SK-N-SH treated with all-trans-retinoic acid at 6 μM for 48 hours (cell line): Measurements from ENCODE around the gene NPFFR1.

Experiments used
- ARNTL ChIP-seq: fragments of 450-650 bp; formaldehyde crosslinking; IDR thresholded peaks from 2 replicates; pipeline ENCODE4 v1.5.0; 2020; ENCODE audit warnings: low read depth, mild to moderate bottlenecking, moderate library complexity, borderline replicate concordance
- CSDC2 ChIP-seq: fragments of 250-450 bp; sonication (Bioruptor Pico); IDR thresholded peaks from 2 replicates; pipeline ENCODE4 v1.5.0; 2020; ENCODE audit warnings: mild to moderate bottlenecking, moderate library complexity
- ISL1 ChIP-seq: fragments of 250-450 bp; sonication (Bioruptor Pico); IDR thresholded peaks from 2 replicates; pipeline ENCODE4 v2.1.2; 2022; ENCODE audit warnings: mild to moderate bottlenecking, moderate library complexity
- PATZ1 ChIP-seq: fragments of 250-450 bp; sonication (Bioruptor Pico); IDR thresholded peaks from 2 replicates; pipeline ENCODE4 v1.8.0; 2020; ENCODE audit warnings: mild to moderate bottlenecking, moderate library complexity, borderline replicate concordance
- POU6F1 ChIP-seq: fragments of 250-450 bp; sonication (Bioruptor Pico); IDR thresholded peaks from 2 replicates; pipeline ENCODE4 v1.8.0; 2021; ENCODE audit warnings: low read depth, mild to moderate bottlenecking, moderate library complexity, borderline replicate concordance
- TCF4 ChIP-seq: fragments of 250-450 bp; sonication (Bioruptor Pico); IDR thresholded peaks from 2 replicates; pipeline ENCODE4 v1.8.0; 2021; ENCODE audit warnings: mild to moderate bottlenecking, moderate library complexity, borderline replicate concordance
- ZC3H10 ChIP-seq: fragments of 250-450 bp; sonication (Bioruptor Pico); IDR thresholded peaks from 2 replicates; pipeline ENCODE4 v1.5.1; 2021; ENCODE audit warnings: mild to moderate bottlenecking, moderate library complexity
- ZFP3 ChIP-seq: fragments of 250-450 bp; sonication (Bioruptor Pico); IDR thresholded peaks from 2 replicates; pipeline ENCODE4 v1.5.0; 2020; ENCODE audit warnings: mild to moderate bottlenecking, moderate library complexity
- ZFP30 ChIP-seq: fragments of 450-650 bp; formaldehyde crosslinking; IDR thresholded peaks from 2 replicates; pipeline ENCODE4 v1.5.0; 2022; ENCODE audit warnings: mild to moderate bottlenecking, moderate library complexity
- ZNF565 ChIP-seq: fragments of 450-650 bp; formaldehyde crosslinking; conservative IDR thresholded peaks from 2 replicates; pipeline ENCODE4 v1.5.0; 2020; ENCODE audit warnings: low read depth, mild to moderate bottlenecking, moderate library complexity

GRCh38 chr10:70331160-70331485 is 47.3 kb upstream of the NPFFR1 start:
- TF ChIP-seq ARNTL (CRISPR knock-in tag), result no peak
- no peak for TF ChIP-seq POU6F1 (CRISPR knock-in tag)
- TF ChIP-seq ZFP3 (CRISPR knock-in tag), result no peak
- no peak for TF ChIP-seq ISL1 (CRISPR knock-in tag)
- no peak for TF ChIP-seq ZC3H10
- TF ChIP-seq PATZ1 (CRISPR knock-in tag), result no peak
- TF ChIP-seq ZFP30 (CRISPR knock-in tag), result no peak
- TF ChIP-seq ZNF565 (CRISPR knock-in tag), result no peak
- no peak for TF ChIP-seq CSDC2 (CRISPR knock-in tag)
- no peak for TF ChIP-seq TCF4 (CRISPR knock-in tag)
